Breast epithelium (tissue), 3 donors: Measurements from ENCODE around the gene TFCP2L1.

Experiments
- POLR2A ChIP-seq: fragments of 450-650 bp; IDR thresholded peaks from one replicate; pipeline ENCODE4 v1.6.1; 2016; ENCODE audit warnings: antibody characterized with exemption, mild to moderate bottlenecking, moderate library complexity
- POLR2AphosphoS5 ChIP-seq, 3 donors: sonication (generic); formaldehyde crosslinking; IDR thresholded peaks; one replicate each; pipeline ENCODE4 v1.6.1; 2017; ENCODE audit warnings: antibody characterized with exemption in 3 of 3
- TF ChIP-seq, protein P1 (sequence below), 3 donors: fragments of 450-650 bp; IDR thresholded peaks; one replicate each; pipeline ENCODE4 v1.5.1; 2016 to 2017; ENCODE audit warnings: antibody characterized with exemption in 3 of 3, mild to moderate bottlenecking in 3 of 3, moderate library complexity in 3 of 3

DNA sequence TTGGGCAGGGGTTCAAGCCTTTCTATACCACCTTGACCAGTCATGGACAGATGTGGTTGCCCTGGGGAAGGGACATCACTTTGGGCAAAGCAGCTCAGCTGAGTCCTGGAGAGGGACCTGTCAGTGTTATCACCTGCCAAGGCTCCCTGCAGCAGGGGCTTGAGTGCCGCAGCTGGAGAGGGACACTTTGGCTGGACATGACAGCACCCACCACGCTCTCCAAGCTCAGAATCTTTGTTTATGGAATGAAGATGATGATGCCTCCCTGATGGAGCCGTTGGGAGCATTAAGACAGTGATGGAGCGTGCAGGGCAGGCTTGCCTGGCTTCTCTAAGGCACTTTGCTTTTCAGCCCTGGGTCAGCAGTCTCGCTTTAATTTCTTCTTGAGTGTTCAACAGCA lies 4.3 kb upstream of the TFCP2L1 start:
- TF ChIP-seq POLR2A (no peak), POLR2AphosphoS5 (IDR thresholded peaks at IDR 0.05) (no peak)
- TF ChIP-seq, protein P1, sequence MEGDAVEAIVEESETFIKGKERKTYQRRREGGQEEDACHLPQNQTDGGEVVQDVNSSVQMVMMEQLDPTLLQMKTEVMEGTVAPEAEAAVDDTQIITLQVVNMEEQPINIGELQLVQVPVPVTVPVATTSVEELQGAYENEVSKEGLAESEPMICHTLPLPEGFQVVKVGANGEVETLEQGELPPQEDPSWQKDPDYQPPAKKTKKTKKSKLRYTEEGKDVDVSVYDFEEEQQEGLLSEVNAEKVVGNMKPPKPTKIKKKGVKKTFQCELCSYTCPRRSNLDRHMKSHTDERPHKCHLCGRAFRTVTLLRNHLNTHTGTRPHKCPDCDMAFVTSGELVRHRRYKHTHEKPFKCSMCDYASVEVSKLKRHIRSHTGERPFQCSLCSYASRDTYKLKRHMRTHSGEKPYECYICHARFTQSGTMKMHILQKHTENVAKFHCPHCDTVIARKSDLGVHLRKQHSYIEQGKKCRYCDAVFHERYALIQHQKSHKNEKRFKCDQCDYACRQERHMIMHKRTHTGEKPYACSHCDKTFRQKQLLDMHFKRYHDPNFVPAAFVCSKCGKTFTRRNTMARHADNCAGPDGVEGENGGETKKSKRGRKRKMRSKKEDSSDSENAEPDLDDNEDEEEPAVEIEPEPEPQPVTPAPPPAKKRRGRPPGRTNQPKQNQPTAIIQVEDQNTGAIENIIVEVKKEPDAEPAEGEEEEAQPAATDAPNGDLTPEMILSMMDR (IDR thresholded peaks at IDR 0.05): no peak
